HEK293 (cell line): Measurements from ENCODE around the gene PDE9A.

Experiments
- CTCF ChIA-PET: fragments of 350-600 bp; formaldehyde crosslinking; extraction: SDS; loops from one replicate; lab custom pipeline; 2021; ENCODE audit warnings: antibody characterized with exemption; lab: Yijun Ruan, JAX
- POLR2A ChIA-PET: fragments of 300-600 bp; formaldehyde crosslinking; extraction: SDS; loops from one replicate; lab custom pipeline; 2020; ENCODE audit warnings: antibody characterized with exemption, inconsistent platforms; lab: Yijun Ruan, JAX
- H3K27ac ChIP-seq: fragments of 200-500 bp; sonication (Bioruptor generic); 2 replicates; pipeline ENCODE4 v1.5.1; 2014; ENCODE audit warnings: low read depth, low read length, control low read depth, inconsistent platforms; ENCODE audit errors: extremely low read depth
- H3K36me3 ChIP-seq, 2 experiments: fragments of 200-500 bp in 1 of 2; sonication (Bioruptor generic) in 1 of 2; 1 replicate in 1 of 2; 2 replicates in 1 of 2; pipeline ENCODE4 v1.5.1; 2014 to 2017; ENCODE audit warnings: inconsistent platforms in 2 of 2, low read length in 2 of 2; ENCODE audit not compliant: control insufficient read depth in 2 of 2, insufficient read depth in 1 of 2
- H3K4me1 ChIP-seq: fragments of 200-500 bp; sonication (Bioruptor generic); 2 replicates; pipeline ENCODE4 v1.5.1; 2014; ENCODE audit warnings: mild to moderate bottlenecking, low read length, inconsistent platforms; ENCODE audit not compliant: control insufficient read depth, insufficient read depth
- H3K4me3 ChIP-seq: 2 replicates; pipeline ENCODE4 v1.5.1; 2011; ENCODE audit warnings: low read depth, mild to moderate bottlenecking, control low read depth, low read length, moderate library complexity
- H3K9me3 ChIP-seq: fragments of 200-500 bp; sonication (Bioruptor generic); 2 replicates; pipeline ENCODE4 v1.5.1; 2014; ENCODE audit warnings: low read depth, low read length, inconsistent platforms; ENCODE audit not compliant: control insufficient read depth, insufficient read depth
- FEZF1 ChIP-seq: fragments of 450-650 bp; formaldehyde crosslinking; IDR thresholded peaks from 2 replicates; pipeline ENCODE4 v1.5.1; 2016; ENCODE audit warnings: missing biosample characterization, missing genetic modification characterization
- GLI4 ChIP-seq: fragments of 450-650 bp; formaldehyde crosslinking; IDR thresholded peaks from 2 replicates; pipeline ENCODE4 v1.5.1; 2016; ENCODE audit warnings: missing biosample characterization, missing genetic modification characterization
- GLIS1 ChIP-seq: fragments of 450-650 bp; formaldehyde crosslinking; IDR thresholded peaks from 2 replicates; pipeline ENCODE4 v1.5.1; 2016; ENCODE audit warnings: missing biosample characterization, missing genetic modification characterization
- SETDB1 ChIP-seq: IDR thresholded peaks from one replicate; pipeline ENCODE4 v1.6.1; 2017; ENCODE audit warnings: mild to moderate bottlenecking, low read length, moderate library complexity, mixed read lengths; ENCODE audit not compliant: insufficient read length
- TCF7L2 ChIP-seq: IDR thresholded peaks from 2 replicates; pipeline ENCODE4 v1.6.1; 2011; ENCODE audit warnings: low read depth, mild to moderate bottlenecking, inconsistent platforms, low read length, moderate library complexity, borderline replicate concordance
- ZFP41 ChIP-seq: fragments of 450-650 bp; formaldehyde crosslinking; IDR thresholded peaks from 2 replicates; pipeline ENCODE4 v1.5.1; 2016; ENCODE audit warnings: missing biosample characterization, missing genetic modification characterization, borderline replicate concordance
- ZNF10 ChIP-seq: fragments of 450-650 bp; formaldehyde crosslinking; IDR thresholded peaks from 2 replicates; pipeline ENCODE4 v1.5.1; 2017; ENCODE audit warnings: missing biosample characterization, missing genetic modification characterization
- ZNF112 ChIP-seq: fragments of 450-650 bp; formaldehyde crosslinking; IDR thresholded peaks from 2 replicates; pipeline ENCODE4 v1.5.0; 2017; ENCODE audit warnings: missing biosample characterization, missing genetic modification characterization
- ZNF121 ChIP-seq: fragments of 450-650 bp; formaldehyde crosslinking; IDR thresholded peaks from 2 replicates; pipeline ENCODE4 v1.5.1; 2016; ENCODE audit warnings: missing biosample characterization, missing genetic modification characterization
- ZNF23 ChIP-seq: fragments of 450-650 bp; formaldehyde crosslinking; IDR thresholded peaks from 2 replicates; pipeline ENCODE4 v1.5.1; 2016; ENCODE audit warnings: missing biosample characterization, missing genetic modification characterization, borderline replicate concordance
- ZNF280C ChIP-seq: fragments of 450-650 bp; formaldehyde crosslinking; IDR thresholded peaks from 2 replicates; pipeline ENCODE4 v1.5.1; 2016; ENCODE audit warnings: missing biosample characterization, missing genetic modification characterization
- ZNF398 ChIP-seq: fragments of 450-650 bp; formaldehyde crosslinking; IDR thresholded peaks from 2 replicates; pipeline ENCODE4 v1.5.1; 2017; ENCODE audit warnings: missing biosample characterization, missing genetic modification characterization
- ZNF416 ChIP-seq: fragments of 450-650 bp; formaldehyde crosslinking; IDR thresholded peaks from 2 replicates; pipeline ENCODE4 v1.5.1; 2016; ENCODE audit warnings: missing biosample characterization, missing genetic modification characterization
- ZNF423 ChIP-seq: fragments of 450-650 bp; formaldehyde crosslinking; IDR thresholded peaks from 2 replicates; pipeline ENCODE4 v1.5.1; 2016; ENCODE audit warnings: missing biosample characterization, missing genetic modification characterization
- ZNF501 ChIP-seq: fragments of 450-650 bp; formaldehyde crosslinking; IDR thresholded peaks from 2 replicates; pipeline ENCODE4 v1.5.1; 2016; ENCODE audit warnings: missing biosample characterization, missing genetic modification characterization
- ZNF530 ChIP-seq: fragments of 450-650 bp; formaldehyde crosslinking; IDR thresholded peaks from 2 replicates; pipeline ENCODE4 v1.5.1; 2016; ENCODE audit warnings: low read depth, missing biosample characterization, missing genetic modification characterization
- ZNF549 ChIP-seq: fragments of 450-650 bp; IDR thresholded peaks from 2 replicates; pipeline ENCODE4 v1.5.1; 2018; ENCODE audit warnings: missing biosample characterization, missing genetic modification characterization, mild to moderate bottlenecking, inconsistent platforms, moderate library complexity
- ZNF571 ChIP-seq: fragments of 450-650 bp; formaldehyde crosslinking; IDR thresholded peaks from 2 replicates; pipeline ENCODE4 v1.5.0; 2017; ENCODE audit warnings: missing biosample characterization, missing genetic modification characterization
- ZNF596 ChIP-seq: fragments of 450-650 bp; IDR thresholded peaks from 2 replicates; pipeline ENCODE4 v1.5.0; 2018; ENCODE audit warnings: missing biosample characterization, mild to moderate bottlenecking, missing genetic modification characterization, moderate library complexity
- ZNF664 ChIP-seq: fragments of 450-650 bp; formaldehyde crosslinking; IDR thresholded peaks from 2 replicates; pipeline ENCODE4 v1.5.1; 2016; ENCODE audit warnings: missing biosample characterization, missing genetic modification characterization
- ZSCAN18 ChIP-seq: fragments of 450-650 bp; formaldehyde crosslinking; IDR thresholded peaks from 2 replicates; pipeline ENCODE4 v1.5.1; 2016; ENCODE audit warnings: missing biosample characterization, missing genetic modification characterization
- ZSCAN5A ChIP-seq: fragments of 450-650 bp; formaldehyde crosslinking; IDR thresholded peaks from 2 replicates; pipeline ENCODE4 v1.5.1; 2016; ENCODE audit warnings: missing biosample characterization, missing genetic modification characterization

The PDE9A gene

GRCh38 chr21:42624095-42624790 lies 29.2 kb upstream of the PDE9A start (continued):
- TF ChIP-seq FEZF1 (tag by site-specific recombination) (no peak), TCF7L2 (no peak), SETDB1 (no peak)

GRCh38 chr21:42624936-42625335 lies 28.5 kb upstream of the PDE9A start:
- H3K4me1 ChIP-seq, result no peaks in the 10 kb centered on the region
- H3K27ac ChIP-seq, result no peak overlapping the region
- H3K4me3 ChIP-seq, result no peak overlapping the region
- ChIA-PET POLR2A (no interaction called here), CTCF (interaction anchor here (1.1 kb wide), 1 partner anchor 31 kb away, joined by 3 read pairs; no protein-coding TSS in a partner anchor)
- H3K9me3 ChIP-seq, result no peaks in the 10 kb centered on the region
- TF ChIP-seq ZNF423 (no peak), TCF7L2 (no peak), ZSCAN18 (no peak), ZNF121 (tag by site-specific recombination) (no peak), ZNF501 (no peak), ZNF530 (tag by site-specific recombination) (no peak), ZNF398 (tag by site-specific recombination) (no peak), ZSCAN5A (tag by site-specific recombination) (no peak), ZNF23 (no peak), ZNF416 (tag by site-specific recombination) (no peak), GLIS1 (no peak), ZNF549 (tag by site-specific recombination) (no peak), ZNF10 (tag by site-specific recombination) (no peak), ZNF664 (tag by site-specific recombination) (no peak), ZNF112 (no peak), ZNF571 (tag by site-specific recombination) (no peak), ZFP41 (tag by site-specific recombination) (no peak), GLI4 (no peak), ZNF596 (tag by site-specific recombination) (no peak), ZNF280C (tag by site-specific recombination) (no peak)
- TF ChIP-seq, all 188 proteins: peak for 0
- H3K36me3 ChIP-seq, result no peaks in the 10 kb centered on the region
